ENCODE data around the gene CPLX3. TPM values are rescaled to one million over a fixed set of nuclear protein-coding genes. Genes with fewer than 3 reads are reported as not detected.
A peak's percentile ranks its signal among the peaks of the same experiment; 100 is the strongest.

The CPLX3 gene
- total RNA-seq, 4 donors from 2014 or later, result not detected

DNA sequence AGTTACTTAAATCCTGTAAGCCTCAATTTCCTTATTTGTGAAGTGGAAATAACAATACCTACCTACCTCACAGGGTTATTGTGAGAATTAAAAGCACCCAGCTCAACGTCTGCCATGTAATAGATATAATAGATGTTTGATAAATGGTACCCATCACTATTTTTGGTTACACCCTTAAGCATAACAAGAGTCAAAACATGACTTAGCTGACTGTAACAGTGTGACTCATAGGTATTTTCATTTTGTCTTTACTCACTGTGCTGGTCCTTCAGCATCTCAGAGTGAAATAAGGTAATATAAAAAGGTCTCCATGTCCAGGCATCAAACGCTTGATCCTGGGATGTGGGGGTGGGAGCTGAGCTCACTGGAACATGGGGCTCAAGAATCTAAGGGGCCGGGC is 3.1 kb downstream of the CPLX3 start:
- peaks cover 0 to 34% (median 2%) of the 10 kb centered on the region in 4 donors for H3K4me1 ChIP-seq
- no peak for DNase-seq
- no peaks in the 10 kb centered on the region for H3K36me3 ChIP-seq
- no peaks in the 10 kb centered on the region for H3K9me3 ChIP-seq
- no peak for TF ChIP-seq CTCF (IDR thresholded peaks at IDR 0.05)
- TF ChIP-seq POLR2A (IDR thresholded peaks at IDR 0.05), result no peak
- no peak overlapping the region for H3K27ac ChIP-seq
- H3K4me3 ChIP-seq, result no peak overlapping the region
- peaks cover 0 to 5% of the 10 kb centered on the region in 2 donors for H3K27me3 ChIP-seq

DNA sequence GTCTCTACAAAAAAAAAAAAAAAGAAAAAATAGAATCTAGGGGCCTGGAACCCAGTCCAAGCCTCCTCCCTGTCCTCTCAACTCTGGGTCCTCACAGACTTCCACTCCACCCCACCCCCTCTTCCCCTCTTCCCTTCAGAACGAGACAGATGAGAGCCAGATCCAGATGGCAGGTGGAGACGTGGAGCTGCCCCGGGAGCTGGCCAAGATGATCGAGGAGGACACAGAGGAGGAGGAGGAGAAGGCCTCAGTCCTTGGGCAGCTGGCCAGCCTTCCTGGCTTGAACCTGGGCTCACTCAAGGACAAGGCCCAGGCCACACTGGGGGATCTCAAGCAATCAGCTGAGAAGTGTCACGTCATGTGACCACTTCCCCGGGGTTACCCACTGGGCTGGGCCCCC is 3.6 kb downstream of the CPLX3 start:
- Histone ChIP-seq H3K4me1 (peaks cover 0 to 34% (median 2%) of the 10 kb centered on the region in 4 donors), H3K36me3 (no peaks in the 10 kb centered on the region), H3K27ac (no peak overlapping the region), H3K4me3 (no peak overlapping the region), H3K9me3 (no peaks in the 10 kb centered on the region), H3K27me3 (peaks cover 0 to 5% of the 10 kb centered on the region in 2 donors)
- no peak for DNase-seq
- TF ChIP-seq CTCF (IDR thresholded peaks at IDR 0.05) (no peak), POLR2A (IDR thresholded peaks at IDR 0.05) (no peak)

DNA sequence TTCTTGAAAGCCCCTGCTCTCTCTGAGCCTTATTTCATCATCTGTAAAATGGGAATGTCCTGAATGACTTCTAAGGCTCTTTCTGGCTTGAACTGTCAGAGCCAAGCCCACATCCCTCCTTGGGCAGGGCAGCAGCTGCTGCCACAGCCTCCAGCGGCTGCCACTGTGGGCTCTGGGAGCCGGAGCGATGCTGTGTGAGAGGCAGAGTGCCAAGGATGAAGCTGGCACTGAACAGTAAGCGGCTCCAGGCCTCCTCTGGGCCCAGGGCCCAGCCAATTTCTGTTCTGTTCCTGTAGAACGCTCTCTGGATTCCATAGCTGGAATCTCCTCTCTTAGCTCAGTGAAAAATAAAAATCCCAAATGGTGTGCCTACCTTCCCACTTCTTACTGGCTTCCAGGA is 4.4 kb downstream of the CPLX3 start:
- H3K27me3 ChIP-seq, result peaks cover 0 to 5% of the 10 kb centered on the region in 2 donors
- no peaks in the 10 kb centered on the region for H3K9me3 ChIP-seq
- no peak for DNase-seq
- H3K4me3 ChIP-seq, result no peak overlapping the region
- H3K36me3 ChIP-seq, result no peaks in the 10 kb centered on the region
- H3K4me1 ChIP-seq, result peaks cover 0 to 34% (median 2%) of the 10 kb centered on the region in 4 donors
- TF ChIP-seq CTCF (IDR thresholded peaks at IDR 0.05) (no peak), POLR2A (IDR thresholded peaks at IDR 0.05) (no peak)
- H3K27ac ChIP-seq, result no peak overlapping the region

- H3K36me3 ChIP-seq, result peaks cover 0 to 11% (median 0%) of the 10 kb centered on the region in 3 donors
- TF ChIP-seq CTCF (IDR thresholded peaks at IDR 0.05) (no peak), POLR2A (IDR thresholded peaks at IDR 0.05) (no peak)
- peaks cover 0 to 23% (median 0%) of the 10 kb centered on the region in 4 donors for H3K4me1 ChIP-seq
- no peak overlapping the region for H3K4me3 ChIP-seq
- H3K9me3 ChIP-seq, result no peaks in the 10 kb centered on the region
- peaks cover 0 to under 1% of the 10 kb centered on the region in 2 donors for H3K27me3 ChIP-seq
- peak overlapping the region in 3 of 4 donors; percentile 27 to 79 (median 51) for H3K27ac ChIP-seq
- DNase-seq, result peak in 2 of 3 donors; percentile 81 to 83
Measured at GRCh38 chr15:74831813-74832495, 5.5 kb downstream of the CPLX3 start.

DNA sequence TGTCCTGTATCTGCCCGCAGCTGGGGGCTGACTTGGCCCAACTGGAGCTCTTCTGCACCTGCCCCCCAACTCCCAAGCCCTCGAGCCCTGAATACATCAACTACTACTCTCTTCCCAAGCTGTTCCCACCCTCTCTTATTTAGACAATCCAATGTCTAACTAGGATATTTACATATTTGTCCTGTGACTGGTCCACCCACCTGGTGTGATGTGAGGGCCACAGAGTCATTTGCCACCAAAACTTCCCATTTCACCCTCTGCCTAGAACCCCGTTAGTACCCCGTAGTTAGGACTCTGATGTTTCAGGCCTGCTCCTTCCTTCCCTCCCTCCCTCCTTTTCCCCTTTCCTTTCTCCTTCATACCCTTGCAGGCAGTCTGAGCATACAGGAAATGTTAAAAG is 6.4 kb downstream of the CPLX3 start:
- no peak for TF ChIP-seq CTCF (IDR thresholded peaks at IDR 0.05)
- TF ChIP-seq POLR2A (IDR thresholded peaks at IDR 0.05), result no peak
- no peak overlapping the region for H3K4me3 ChIP-seq
- no peak for DNase-seq
- no peaks in the 10 kb centered on the region for H3K27me3 ChIP-seq
- H3K4me1 ChIP-seq, result peaks cover 0 to 22% (median 0%) of the 10 kb centered on the region in 4 donors
- H3K9me3 ChIP-seq, result no peaks in the 10 kb centered on the region
- peak overlapping the region in 1 of 4 donors; percentile 79 for H3K27ac ChIP-seq
- peaks cover 0 to 14% (median 0%) of the 10 kb centered on the region in 3 donors for H3K36me3 ChIP-seq
